K562 (cell line): ENCODE measurements around the gene SART3. TPM values are rescaled to one million over a fixed set of nuclear protein-coding genes. Genes with fewer than 3 reads are reported as not detected.

Experiments used
- CBFB ChIP-seq: sonication (generic); formaldehyde crosslinking; IDR thresholded peaks from 2 replicates; pipeline ENCODE4 v1.4.0; 2020; ENCODE audit warnings: mild to moderate bottlenecking, missing genetic modification reagents
- ETS2 ChIP-seq: IDR thresholded peaks from 2 replicates; pipeline ENCODE4 v1.6.1; 2016; ENCODE audit warnings: borderline replicate concordance, missing genetic modification characterization, mild to moderate bottlenecking, moderate library complexity, missing compliant biosample characterization; ENCODE audit not compliant: poor library complexity, severe bottlenecking
- FOS ChIP-seq: IDR thresholded peaks from 3 replicates; pipeline ENCODE4 v1.6.1; 2011; ENCODE audit not compliant: insufficient read length; ENCODE audit errors: extremely low read depth
- GATA2 ChIP-seq: sonication (generic); formaldehyde crosslinking; IDR thresholded peaks from 2 replicates; pipeline ENCODE4 v1.4.0; 2020; ENCODE audit warnings: mild to moderate bottlenecking, missing genetic modification reagents
- LARP7 ChIP-seq: fragments of 450-650 bp; IDR thresholded peaks from 2 replicates; pipeline ENCODE4 v1.6.1; 2016
- SP1 ChIP-seq: sonication (generic); formaldehyde crosslinking; IDR thresholded peaks from 2 replicates; pipeline ENCODE4 v1.8.1; 2022; ENCODE audit warnings: mild to moderate bottlenecking, missing genetic modification reagents
- SREBF1 ChIP-seq: fragments of 150-350 bp; IDR thresholded peaks from 2 replicates; pipeline ENCODE4 v1.6.1; 2014; ENCODE audit warnings: antibody characterized with exemption, low read depth, low read length, borderline replicate concordance
- TCF7 ChIP-seq: sonication (generic); IDR thresholded peaks from 2 replicates; pipeline ENCODE4 v1.6.1; 2016; ENCODE audit warnings: antibody characterized with exemption, borderline replicate concordance
- polyA plus RNA-seq, 8 experiments: library from polyadenylated mRNA; depleted of rRNA in 4 of 8; stranded (reverse) in 5 of 8; unstranded in 3 of 8; fragments of >200 nt; fragmentation: Nextera tagmentation in 2 of 8; fragmentation: Illumina TruSeq in 1 of 8; extraction: Ambion mirVana in 2 of 8; extraction: Trizol in 1 of 8; gene quantifications; 2 replicates each; pipeline versions ENCODE4 v1.2.1 to v1.2.3, GENCODE V29; 2011 to 2014; ENCODE audit warnings: inconsistent platforms in 1 of 8, missing spikeins in 1 of 8
- total RNA-seq, 7 experiments: library from RNA; depleted of rRNA in 6 of 7; stranded (reverse); fragments of >200 nt in 6 of 7; fragmentation: Illumina TruSeq in 2 of 7; extraction: Trizol in 2 of 7; gene quantifications; 2 replicates each; pipeline versions ENCODE4 v1.2.1 to v1.2.3, GENCODE V29; 2011 to 2021; ENCODE audit warnings: low replicate concordance in 1 of 7
- TF ChIP-seq, protein P1 (sequence below), 3 experiments: fragments of 200-800 bp in 1 of 3; fragments of 250-450 bp in 1 of 3; fragments of 450-650 bp in 1 of 3; sonication (Bioruptor Pico) in 1 of 3; sonication (Bioruptor generic) in 1 of 3; formaldehyde crosslinking in 1 of 3; IDR thresholded peaks; 2 replicates each; pipeline versions ENCODE4 v1.6.1 to v1.8.0; 2016 to 2022; ENCODE audit warnings: mild to moderate bottlenecking in 2 of 3, missing genetic modification characterization in 2 of 3, missing compliant biosample characterization in 1 of 3, moderate library complexity in 1 of 3
- TF ChIP-seq, protein P2 (sequence below): sonication (generic); formaldehyde crosslinking; IDR thresholded peaks from 2 replicates; pipeline ENCODE4 v1.8.0; 2022; ENCODE audit warnings: mild to moderate bottlenecking, missing genetic modification reagents

The SART3 gene
- total and polyA plus RNA-seq, 9 of the 15 experiments (the other 6 are each of a cell fraction or from before 2014, with no cell fraction given) = 8.9 to 167 (median 56.7) TPM

DNA sequence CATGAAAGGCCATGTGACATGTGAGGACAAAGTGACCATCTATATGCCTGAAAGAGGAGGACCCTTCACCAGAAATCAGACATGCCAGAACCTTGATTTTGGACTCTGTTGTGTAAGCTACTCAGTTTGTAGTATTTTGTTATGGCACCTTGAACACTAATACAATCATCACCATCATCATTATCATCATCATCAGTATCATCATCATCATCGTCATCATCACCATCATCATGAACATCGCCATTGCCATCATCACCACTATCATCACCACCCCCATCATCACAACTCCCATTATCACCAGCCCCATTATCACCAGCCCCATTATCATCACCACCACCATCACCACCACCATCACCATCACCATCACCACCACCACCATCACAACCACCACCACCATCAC, 17.3 kb upstream of the SART3 start (continued):
- no peak for TF ChIP-seq LARP7
- TF ChIP-seq FOS = no peak
- no peak for TF ChIP-seq SP1 (CRISPR knock-in tag)
- TF ChIP-seq, protein P1, sequence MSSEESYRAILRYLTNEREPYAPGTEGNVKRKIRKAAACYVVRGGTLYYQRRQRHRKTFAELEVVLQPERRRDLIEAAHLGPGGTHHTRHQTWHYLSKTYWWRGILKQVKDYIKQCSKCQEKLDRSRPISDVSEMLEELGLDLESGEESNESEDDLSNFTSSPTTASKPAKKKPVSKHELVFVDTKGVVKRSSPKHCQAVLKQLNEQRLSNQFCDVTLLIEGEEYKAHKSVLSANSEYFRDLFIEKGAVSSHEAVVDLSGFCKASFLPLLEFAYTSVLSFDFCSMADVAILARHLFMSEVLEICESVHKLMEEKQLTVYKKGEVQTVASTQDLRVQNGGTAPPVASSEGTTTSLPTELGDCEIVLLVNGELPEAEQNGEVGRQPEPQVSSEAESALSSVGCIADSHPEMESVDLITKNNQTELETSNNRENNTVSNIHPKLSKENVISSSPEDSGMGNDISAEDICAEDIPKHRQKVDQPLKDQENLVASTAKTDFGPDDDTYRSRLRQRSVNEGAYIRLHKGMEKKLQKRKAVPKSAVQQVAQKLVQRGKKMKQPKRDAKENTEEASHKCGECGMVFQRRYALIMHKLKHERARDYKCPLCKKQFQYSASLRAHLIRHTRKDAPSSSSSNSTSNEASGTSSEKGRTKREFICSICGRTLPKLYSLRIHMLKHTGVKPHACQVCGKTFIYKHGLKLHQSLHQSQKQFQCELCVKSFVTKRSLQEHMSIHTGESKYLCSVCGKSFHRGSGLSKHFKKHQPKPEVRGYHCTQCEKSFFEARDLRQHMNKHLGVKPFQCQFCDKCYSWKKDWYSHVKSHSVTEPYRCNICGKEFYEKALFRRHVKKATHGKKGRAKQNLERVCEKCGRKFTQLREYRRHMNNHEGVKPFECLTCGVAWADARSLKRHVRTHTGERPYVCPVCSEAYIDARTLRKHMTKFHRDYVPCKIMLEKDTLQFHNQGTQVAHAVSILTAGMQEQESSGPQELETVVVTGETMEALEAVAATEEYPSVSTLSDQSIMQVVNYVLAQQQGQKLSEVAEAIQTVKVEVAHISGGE (CRISPR knock-in tag; IDR thresholded peaks at IDR 0.05) = no peak
- TF ChIP-seq, protein P2, sequence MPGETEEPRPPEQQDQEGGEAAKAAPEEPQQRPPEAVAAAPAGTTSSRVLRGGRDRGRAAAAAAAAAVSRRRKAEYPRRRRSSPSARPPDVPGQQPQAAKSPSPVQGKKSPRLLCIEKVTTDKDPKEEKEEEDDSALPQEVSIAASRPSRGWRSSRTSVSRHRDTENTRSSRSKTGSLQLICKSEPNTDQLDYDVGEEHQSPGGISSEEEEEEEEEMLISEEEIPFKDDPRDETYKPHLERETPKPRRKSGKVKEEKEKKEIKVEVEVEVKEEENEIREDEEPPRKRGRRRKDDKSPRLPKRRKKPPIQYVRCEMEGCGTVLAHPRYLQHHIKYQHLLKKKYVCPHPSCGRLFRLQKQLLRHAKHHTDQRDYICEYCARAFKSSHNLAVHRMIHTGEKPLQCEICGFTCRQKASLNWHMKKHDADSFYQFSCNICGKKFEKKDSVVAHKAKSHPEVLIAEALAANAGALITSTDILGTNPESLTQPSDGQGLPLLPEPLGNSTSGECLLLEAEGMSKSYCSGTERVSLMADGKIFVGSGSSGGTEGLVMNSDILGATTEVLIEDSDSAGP (CRISPR knock-in tag) = no peak
- no peak for TF ChIP-seq TCF7
- no peak for TF ChIP-seq CBFB (CRISPR knock-in tag)
- TF ChIP-seq SREBF1 = no peak
- TF ChIP-seq ETS2 (tag) = no peak
- no peak for TF ChIP-seq GATA2 (CRISPR knock-in tag)
